OCI-LY7 (cell line): ENCODE measurements around the gene FAM229A.

Experiments
- CTCF ChIP-seq: fragments of 200-600 bp; sonication (generic); conservative IDR thresholded peaks from 2 replicates; pipeline ENCODE4 v1.5.1; 2014; ENCODE audit warnings: mild to moderate bottlenecking, antibody characterized with exemption, low read length, moderate library complexity, mixed read lengths
- EZH2phosphoT487 ChIP-seq: fragments of 200-600 bp; sonication (generic); IDR thresholded peaks from 2 replicates; pipeline ENCODE4 v1.6.1; 2018; ENCODE audit warnings: low read depth, borderline replicate concordance, mild to moderate bottlenecking, mixed run types, antibody characterized with exemption, low read length, moderate library complexity, mixed read lengths

- TF ChIP-seq CTCF (peak; percentile 93), EZH2phosphoT487 (no peak)
Measured at GRCh38 chr1:32400876-32401631, 38.8 kb upstream of the FAM229A start.
